Right kidney (tissue), 9 donors: ENCODE measurements around the gene NUDT2.
"Not testable (repeated sequence)": the region's sequence is repeated elsewhere in the genome, so short reads cannot be mapped to it uniquely, and the experiment has no call there.

Experiments used
- DNase-seq: peaks from one replicate; pipeline ENCODE4 v3.0.0-alpha.2; 2016
- long read RNA-seq, 8 donors: transcript quantifications; one replicate each; lab custom pipeline, GENCODE V29; 2026

NUDT2 gene
- long read RNA-seq, donor 1, transcript NUDT2-201 (4 exons, 960 nt), result major isoform, 6 of 31 reads
- long read RNA-seq, donor 1, partial matches to known transcripts, result 23 of 31 reads
- long read RNA-seq, donor 1, other reads (novel, unspliced or antisense), result 0 of 31 reads
- long read RNA-seq, donor 2, partial matches to known transcripts, result 11 of 15 reads
- long read RNA-seq, donor 2, other reads (novel, unspliced or antisense), result 0 of 15 reads
- long read RNA-seq, donor 3, transcript NUDT2-201 (4 exons, 960 nt), result major isoform, 5 of 14 reads
- long read RNA-seq, donor 3, partial matches to known transcripts, result 8 of 14 reads
- long read RNA-seq, donor 3, other reads (novel, unspliced or antisense), result 0 of 14 reads
- long read RNA-seq, donor 4, transcript NUDT2-201 (4 exons, 960 nt), result major isoform, 8 of 13 reads
- long read RNA-seq, donor 4, partial matches to known transcripts, result 5 of 13 reads
- long read RNA-seq, donor 4, other reads (novel, unspliced or antisense), result 0 of 13 reads
- long read RNA-seq, donor 5, transcript NUDT2-201 (4 exons, 960 nt), result major isoform, 11 of 26 reads
- long read RNA-seq, donor 5, partial matches to known transcripts, result 15 of 26 reads
- long read RNA-seq, donor 5, other reads (novel, unspliced or antisense), result 0 of 26 reads
- long read RNA-seq, donor 6, partial matches to known transcripts, result 8 of 14 reads
- long read RNA-seq, donor 6, other reads (novel, unspliced or antisense), result 0 of 14 reads
- long read RNA-seq, donor 7, transcript NUDT2-201 (4 exons, 960 nt), result major isoform, 11 of 22 reads
- long read RNA-seq, donor 7, partial matches to known transcripts, result 10 of 22 reads
- long read RNA-seq, donor 7, other reads (novel, unspliced or antisense), result 0 of 22 reads
- long read RNA-seq, donor 8, transcript NUDT2-201 (4 exons, 960 nt), result major isoform, 8 of 15 reads
- long read RNA-seq, donor 8, partial matches to known transcripts, result 6 of 15 reads
- long read RNA-seq, donor 8, other reads (novel, unspliced or antisense), result 0 of 15 reads

DNA sequence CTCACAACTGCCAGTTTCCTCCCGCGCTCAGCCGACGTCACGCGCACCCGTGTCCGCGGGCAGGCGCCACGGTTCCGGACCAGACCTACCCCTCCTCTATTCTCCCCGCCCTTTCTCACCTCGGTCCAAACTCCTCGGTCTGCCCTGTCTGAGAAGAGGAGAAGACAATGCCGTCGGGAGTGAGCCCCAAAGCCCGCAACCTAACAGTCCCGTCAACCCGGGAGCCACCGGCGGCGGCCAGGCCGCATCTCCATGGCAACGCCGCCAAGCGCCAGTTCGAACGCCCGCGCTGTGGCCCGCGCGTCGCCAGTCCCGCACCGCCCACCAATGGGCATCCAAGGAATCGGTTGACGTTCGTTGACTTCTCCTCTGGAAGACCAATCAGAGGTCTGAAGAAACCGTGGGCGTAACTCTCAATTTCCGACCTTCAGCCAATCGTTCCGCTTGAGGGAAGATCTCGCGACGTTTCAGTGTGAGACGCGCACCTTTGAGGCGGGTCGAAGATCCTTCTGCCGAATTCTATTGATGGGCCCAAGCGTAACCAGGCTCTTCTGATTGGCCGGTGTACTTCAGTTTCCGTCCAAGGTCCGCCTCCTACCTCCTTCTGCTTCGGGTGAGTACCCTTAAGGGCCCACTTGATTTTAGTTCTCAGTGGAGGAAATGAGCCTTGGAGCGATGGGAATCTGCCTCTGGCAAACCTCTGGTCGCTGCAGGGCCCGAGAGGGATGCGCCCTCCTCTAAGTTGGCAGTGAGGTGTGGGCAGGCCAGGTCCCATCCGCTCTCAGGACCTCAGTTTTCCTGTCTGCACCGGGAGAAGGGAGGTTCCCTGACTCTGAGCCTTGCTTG lies at the start of gene NUDT2, which contains the start of gene KIF24:
TSS of gene NUDT2 (plus strand) at position 583 of the 846 bp plus-strand sequence. CDS start 9,471 bp downstream, outside the sequence.
TSS of gene KIF24 (minus strand) at position 282 of the 846 bp plus-strand sequence. CDS start 17,922 bp downstream, outside the sequence.
- peak; percentile 92 for DNase-seq

DNA sequence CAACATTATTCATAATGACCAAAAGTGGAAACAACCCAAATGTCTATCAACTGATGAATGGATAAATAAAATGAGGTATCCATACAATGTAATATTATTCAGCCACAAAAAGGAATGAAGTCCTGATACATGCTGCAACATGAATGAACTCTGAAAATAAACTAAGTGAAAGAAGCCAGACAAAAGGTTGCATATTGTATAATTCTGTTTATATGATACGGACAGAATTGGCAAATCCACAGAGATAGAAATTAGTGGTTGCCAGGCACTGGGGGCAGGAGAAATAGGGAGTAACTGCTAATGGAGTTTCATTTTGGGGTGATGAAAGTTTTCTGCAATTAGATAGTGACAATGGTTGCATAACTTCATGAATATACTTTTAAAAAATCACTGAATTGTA lies 47.3 kb upstream of the NUDT2 start:
- no peak for DNase-seq

DNA sequence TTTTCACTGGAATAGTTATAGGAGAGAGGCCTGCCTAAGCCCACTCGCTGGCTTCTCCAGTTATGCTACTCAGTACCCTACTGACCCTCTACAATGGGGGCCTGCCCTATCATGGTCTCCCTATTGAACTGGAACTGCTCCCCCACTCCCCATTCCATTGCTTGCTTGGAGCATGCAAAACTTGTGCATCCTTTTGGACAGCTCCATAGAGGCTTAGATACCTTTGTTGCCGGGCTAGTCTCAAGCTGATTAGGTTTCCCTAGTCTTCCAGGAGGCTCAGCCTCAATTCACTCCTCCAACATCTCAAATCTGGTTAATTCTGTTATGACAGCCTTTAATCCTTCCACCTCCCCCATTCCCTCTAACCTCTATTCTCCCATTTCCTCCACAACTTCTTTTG lies 40.2 kb upstream of the NUDT2 start:
- DNase-seq, result no peak

DNA sequence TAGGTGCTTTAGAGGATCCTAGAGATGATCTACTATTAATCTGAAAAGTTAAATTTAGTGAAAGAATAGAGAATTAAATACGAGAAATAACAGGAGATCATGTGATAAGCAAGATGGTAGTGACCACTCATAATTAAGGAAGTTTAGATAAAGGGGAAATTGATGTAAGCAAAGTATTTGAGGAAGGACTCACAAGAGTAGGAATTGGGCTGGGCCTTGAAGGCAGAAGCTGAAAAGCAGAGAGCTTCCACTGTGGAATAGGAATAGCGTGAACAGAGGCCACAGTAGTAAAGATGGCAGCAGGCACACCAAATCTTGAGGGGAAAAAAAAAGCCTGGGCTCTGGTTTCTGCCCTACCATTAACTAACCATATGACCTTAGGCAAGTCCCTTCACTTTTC lies 38.3 kb upstream of the NUDT2 start:
- DNase-seq, result no peak

DNA sequence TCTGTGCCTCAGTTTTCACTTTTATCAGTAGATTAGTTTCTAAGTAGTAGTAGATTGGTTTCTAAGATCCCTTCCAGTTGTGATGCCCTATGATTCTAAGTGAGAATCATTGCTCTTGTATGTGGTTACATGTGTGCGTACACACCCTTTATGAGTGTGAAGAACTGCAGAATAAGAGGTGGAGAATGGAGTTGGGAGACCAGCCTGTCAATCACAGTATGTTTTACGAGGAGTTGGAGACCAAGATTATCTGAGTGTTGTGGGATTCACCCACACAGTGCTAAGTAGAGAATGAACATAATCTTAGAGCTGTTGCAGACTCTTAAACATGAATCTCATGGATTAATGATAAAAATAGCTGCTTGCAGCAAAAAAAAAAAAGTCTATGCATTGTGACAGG lies 37.9 kb upstream of the NUDT2 start:
- DNase-seq, result no peak

DNA sequence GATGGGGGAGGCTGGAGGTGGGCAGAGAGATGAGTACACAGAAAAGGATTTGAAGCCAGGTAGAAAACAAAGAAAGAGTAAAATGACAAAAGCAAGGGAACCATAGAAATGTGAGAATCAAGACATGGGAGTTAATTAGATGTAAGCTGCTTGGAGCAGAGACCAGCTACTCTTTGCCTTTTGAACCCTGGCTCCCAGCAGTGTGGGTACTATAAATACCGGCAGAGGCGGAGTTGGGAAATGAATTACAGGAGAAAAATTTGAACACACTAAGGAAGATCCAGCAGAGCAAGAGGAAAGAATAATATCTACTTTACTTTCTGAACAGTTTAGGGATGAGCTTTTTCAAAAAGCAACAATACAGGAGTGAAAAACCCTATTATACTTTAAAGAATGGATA lies 36.8 kb upstream of the NUDT2 start:
- no peak for DNase-seq

DNA sequence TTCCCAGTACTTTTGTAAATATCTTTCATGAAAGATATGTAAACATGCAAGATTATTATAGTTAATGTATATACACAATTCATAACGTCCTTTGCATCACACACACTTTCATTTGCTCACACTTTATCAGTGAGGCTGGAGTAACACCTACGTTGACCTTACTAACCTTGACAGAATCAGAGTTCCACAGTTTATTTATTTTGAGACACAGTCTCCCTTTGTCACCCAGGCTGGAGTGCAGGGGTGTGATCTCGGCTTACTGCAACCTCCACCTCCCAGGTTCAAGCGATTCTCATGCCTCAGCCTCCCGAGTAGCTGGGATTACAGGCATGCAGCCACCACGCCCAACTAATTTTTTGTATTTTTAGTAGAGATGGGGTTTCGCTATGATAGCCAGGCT lies 28.3 kb upstream of the NUDT2 start:
- DNase-seq, result not testable (repeated sequence)

DNA sequence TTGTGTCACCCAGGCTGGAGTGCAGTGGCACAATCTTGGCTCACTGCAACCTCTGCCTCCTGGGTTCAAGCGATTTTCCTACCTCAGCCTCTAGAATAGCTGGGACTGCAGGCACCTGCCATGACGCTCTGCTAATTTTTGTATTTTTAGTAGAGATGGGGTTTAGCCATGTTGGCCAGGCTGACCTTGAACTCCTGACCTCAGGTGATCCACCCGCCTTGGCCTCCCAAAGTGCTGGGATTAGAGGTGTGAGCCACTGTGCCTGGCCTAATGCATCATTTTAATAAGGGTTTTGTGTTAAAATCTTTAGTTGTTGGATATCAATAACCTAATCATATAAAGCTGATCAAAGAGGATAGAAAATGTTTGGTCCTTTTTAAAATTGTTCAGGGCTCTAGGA lies 21.1 kb upstream of the NUDT2 start:
- DNase-seq, result not testable (repeated sequence)

DNA sequence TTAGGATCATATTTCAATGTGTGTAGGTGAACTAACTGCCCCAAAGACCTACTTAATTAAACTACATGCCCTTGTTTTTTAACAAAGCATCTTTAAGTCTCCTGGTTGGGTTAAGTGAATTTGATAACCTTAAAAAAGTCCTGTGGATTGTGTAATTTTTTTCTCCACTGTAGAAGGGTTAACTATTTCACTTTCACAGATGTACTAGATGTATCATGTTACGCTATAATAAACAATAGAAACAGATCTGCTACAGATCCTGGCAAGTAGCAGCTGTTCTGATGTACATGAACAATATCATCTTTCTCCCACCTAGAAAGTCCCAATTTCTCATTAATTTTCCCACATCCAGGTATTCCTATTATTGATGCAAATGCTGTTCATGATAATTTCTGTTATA lies 19.2 kb upstream of the NUDT2 start:
- DNase-seq, result no peak

DNA sequence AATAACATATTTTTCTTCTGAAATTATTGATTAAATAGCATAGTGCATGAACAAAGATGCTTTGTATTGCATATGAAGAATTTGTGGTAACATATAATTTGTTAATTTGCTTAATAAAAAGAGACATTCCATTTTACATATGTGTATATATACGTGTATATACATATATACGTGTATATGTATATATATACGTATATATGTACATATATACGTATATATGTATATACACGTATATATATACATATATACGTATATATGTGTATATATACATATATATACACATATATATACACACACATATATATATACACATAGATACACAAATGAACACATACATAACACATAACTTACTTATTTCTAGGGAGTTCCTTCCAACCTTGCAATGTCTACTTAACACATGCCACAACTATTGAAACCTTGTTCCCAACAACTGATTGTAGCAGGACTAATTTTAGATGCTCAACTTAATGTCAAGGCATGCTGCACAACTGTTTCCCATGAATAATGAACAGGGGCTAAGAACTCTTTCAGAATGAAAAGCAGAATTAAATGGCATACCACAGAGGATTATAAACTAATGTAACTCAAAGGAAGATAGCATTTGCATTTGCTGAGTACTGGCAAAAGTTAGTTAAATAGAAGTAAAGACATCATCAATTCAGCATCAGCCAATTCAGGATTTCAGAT lies 17.7 kb upstream of the NUDT2 start:
- no peak for DNase-seq

DNA sequence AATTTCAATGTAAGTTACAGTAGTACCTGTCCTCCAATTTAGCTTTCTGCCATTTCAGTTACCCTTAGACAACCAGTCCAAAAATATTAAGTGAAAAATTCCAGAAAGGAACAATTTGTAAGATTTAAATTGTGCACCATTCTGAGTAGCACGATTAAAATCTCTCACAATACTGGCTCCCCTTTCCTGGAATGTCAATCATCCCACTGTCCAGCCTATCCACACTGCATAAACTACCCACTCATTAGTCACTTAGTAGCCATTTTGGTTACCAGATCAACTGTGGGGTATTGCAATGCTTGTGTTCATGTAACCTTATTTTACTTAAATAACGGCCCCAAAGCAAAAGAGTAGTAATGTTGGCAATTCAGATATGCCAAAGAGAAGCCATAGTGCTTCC lies 11.9 kb upstream of the NUDT2 start:
- DNase-seq, result no peak

DNA sequence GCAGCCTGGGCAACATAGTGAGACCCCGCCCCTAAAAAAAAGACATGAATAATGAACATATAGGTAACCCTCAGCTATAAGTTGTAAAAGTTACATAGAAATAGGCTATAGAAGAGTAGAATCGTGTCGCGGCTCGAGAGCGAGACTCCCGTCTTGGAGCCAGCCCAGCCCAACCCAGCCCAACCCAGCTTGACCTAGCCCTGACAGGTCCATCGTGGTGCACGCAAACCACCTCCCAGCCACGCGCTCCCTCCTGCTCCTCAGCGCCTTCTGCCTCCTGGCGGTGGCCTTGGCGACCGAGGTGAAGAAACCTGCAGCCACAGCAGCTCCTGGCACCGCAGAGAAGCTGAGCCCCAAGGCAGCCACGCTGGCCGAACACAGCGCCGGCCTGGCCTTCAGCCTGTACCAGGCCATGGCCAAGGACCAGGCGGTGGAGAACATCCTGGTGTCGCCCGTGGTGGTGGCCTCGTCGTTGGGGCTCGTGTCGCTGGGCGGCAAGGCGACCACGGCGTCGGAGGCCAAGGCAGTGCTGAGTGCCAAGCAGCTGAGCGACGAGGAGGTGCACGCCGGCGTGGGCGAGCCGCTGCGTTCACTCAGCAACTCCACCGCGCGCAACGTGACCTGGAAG lies 11.1 kb upstream of the NUDT2 start:
- DNase-seq, result no peak

DNA sequence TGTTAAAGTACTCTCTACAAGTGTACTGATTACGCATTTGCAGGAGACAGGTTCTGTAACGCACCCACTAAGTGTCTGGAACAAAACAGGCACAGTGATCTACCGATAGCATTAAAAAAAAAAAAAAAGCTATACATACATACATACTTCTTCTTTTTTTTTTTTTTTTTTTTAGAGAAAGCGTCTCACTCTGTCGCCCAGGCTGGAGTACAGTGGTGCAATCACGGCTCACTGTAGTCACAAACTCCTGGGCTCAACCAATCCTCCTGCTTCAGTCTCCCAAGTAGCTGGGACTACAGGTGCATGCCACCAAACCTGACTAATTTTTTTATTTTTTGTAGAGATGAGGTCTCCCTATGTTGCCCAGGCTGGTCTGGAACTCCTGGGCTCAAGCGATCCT lies 7.9 kb upstream of the NUDT2 start:
- no peak for DNase-seq

DNA sequence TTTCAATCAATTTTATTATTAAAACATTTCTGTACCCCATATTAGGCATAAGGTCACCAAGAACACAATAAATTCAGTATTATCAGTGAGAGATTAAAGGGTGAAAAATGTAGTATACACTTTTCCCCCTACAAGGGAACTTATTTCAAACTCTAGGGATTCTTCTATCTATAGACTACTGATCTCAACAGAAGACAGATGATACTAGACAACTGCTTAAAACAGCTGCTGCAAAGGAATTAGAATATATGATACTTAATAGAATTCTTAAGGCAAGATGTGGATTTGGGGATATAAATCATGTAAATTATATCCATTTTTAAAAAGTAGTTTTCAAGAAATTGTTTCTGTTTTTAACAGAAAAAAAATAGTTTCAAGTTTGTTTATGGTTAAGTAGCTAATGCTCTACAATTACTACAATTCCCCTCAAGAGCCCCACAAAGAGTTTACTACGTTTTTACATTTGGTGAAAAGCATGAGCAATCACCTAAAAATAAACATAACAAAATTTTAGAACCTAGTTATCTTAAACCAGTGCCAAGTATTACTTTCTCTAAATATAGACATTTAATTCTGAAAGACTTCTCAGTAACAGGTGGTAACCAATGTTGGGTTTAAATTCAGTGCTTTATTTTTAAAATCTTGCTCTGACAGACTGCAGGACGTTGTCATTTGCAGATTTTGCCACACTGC lies 6.3 kb upstream of the NUDT2 start:
- DNase-seq, result no peak

DNA sequence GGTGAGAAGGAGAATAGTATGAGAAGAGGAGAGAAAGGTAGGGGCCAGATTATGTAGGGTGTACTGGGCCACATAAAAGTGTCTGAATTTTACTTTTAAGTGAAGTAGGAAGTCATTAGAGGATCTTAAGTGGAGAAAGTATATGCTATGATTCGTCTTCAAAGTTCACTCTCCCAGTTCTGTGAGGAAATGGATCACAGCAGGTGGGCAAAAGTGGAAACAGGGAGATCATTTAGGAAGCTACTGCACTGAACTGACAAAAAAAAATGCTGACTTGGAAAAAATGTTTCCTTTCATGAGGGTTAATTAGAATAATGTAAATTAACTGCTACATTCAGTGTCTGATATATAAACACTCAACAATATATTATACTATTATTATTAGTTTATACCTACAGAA lies 2.7 kb upstream of the NUDT2 start:
- no peak for DNase-seq

DNA sequence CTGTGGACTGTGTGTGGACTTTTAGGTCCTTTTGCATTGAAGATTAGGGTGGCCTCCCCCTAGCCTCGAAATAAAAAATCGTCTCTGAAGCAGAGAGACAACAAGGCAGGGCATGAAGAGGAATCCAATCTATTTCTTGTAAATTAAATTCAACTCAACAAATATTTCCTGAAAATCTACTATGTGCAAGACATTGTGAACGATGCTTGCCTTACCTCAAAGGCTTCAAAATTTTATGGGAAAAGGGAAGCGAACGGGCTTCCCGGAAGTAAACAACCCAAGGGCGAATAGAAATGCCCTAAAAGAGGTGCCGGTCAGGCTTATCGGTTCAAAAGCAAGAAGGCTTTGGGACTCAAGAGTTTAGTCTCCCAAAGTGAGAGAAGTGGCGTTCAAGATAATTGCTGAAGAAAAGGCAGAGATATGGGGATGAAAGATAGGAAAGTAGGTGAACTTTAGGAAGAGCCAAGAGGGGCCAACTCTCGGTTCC lies 826 bp upstream of the NUDT2 start:
- DNase-seq, result no peak

DNA sequence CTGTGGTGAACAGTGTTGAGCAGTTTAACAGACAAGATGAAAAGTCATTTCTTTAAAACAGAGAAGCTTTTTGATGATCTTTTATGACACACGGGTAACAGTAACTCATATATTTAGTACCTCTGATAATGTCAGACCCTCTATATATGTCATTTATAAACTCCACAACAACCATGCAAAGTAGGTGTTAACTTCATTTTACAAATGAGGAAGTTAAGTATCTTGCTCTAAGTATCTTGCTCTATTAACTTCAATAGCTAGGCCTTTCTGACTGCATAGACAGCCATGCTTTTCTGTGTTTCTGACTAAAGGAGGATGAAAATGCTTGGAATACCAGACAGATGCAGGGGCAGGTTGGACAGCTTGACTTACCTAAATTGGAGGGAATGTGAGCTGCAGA lies 1.8 kb downstream of the NUDT2 start:
- DNase-seq, result no peak

DNA sequence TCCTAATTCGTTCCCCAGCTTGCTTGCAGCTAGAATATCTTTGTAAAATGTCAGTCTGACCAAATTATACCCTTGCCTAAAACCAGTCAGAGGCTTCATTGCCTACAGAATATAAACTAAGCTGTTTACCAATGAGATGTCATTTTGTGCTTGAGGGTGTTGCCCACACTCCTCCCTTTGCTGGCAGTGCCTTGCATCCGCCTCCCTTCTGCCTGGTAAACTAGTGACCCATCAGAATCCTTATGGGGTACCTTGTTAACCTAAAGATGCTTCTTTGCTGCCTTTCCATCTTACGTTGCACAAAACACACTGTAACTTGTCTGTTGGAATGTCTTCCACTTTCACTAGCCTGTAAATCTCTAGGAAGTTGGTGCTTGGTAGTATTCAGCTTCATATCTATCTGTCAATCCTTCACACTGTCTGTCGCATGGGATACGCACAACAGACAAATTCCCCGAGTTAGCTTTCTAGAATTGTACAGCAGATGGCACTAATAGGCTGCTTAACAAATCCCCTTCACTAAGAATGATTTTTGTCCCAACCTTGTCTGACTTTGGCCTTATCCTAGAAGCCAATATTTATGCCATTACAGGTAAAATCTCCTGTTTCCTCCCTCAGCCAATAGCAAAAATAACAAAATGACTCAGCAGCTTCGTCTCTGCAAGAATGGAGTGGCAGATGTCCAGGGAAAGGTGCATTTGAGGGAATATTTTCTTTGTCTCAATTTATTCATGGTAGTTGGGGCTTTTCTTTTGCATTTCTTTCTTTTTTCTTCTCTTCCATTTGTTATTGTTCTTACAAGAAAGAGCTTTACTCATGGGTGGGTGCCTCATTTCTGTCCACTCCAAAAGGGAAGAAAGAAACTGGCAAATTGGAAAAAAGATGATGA lies 3.0 kb downstream of the NUDT2 start:
- peak; percentile 17 for DNase-seq

DNA sequence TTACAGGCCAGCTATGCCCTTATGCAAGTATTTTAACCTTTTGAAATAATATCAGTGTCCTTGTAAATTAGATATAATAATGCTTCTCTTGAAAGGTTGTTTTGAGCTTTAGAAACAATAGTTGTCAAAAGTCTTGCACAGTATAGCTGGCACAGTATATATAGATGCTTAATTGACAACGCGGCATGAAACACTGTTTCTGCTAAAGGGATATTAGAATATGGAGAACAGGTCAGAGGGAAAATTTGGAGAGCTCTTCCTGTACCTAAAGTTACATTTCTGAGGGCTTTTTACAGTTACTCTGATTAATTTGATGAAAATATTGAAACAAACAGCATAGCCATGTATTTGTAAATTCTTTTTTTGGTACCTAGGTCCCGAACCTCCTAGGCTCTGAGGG lies 4.5 kb downstream of the NUDT2 start:
- DNase-seq, result no peak
